CD14-positive monocyte (primary cell): ENCODE measurements around the gene ACO2. TPM values are rescaled to one million over a fixed set of nuclear protein-coding genes. Genes with fewer than 3 reads are reported as not detected.

Source experiments
- DNase-seq, 3 donors: peaks; one replicate each; pipeline ENCODE4 v3.0.0-alpha.2; 2011 to 2022
- H2AFZ ChIP-seq: 2 replicates; pipeline ENCODE4 v1.6.0; 2012; ENCODE audit warnings: mild to moderate bottlenecking, low read depth, low read length, inconsistent platforms; ENCODE audit not compliant: insufficient read depth, poor library complexity, severe bottlenecking
- H3K27ac ChIP-seq, 2 donors: 1 replicate in 1 of 2; 2 replicates in 1 of 2; pipeline ENCODE4 v1.5.1; 2012 to 2013; ENCODE audit warnings: low read length in 2 of 2, control low read depth in 1 of 2, inconsistent platforms in 1 of 2, low read depth in 1 of 2, mild to moderate bottlenecking in 1 of 2
- H3K27me3 ChIP-seq, 2 donors: one replicate each; pipeline versions ENCODE4 v1.6.0 to v1.6.1; 2011 to 2013; ENCODE audit warnings: low read length in 2 of 2; ENCODE audit not compliant: control insufficient read depth in 2 of 2, insufficient read depth in 2 of 2
- H3K36me3 ChIP-seq, 2 donors: replicated peaks in 1 of 2; 1 replicate in 1 of 2; 2 replicates in 1 of 2; pipeline versions ENCODE4 v1.5.1 to v1.6.1; 2012 to 2013; ENCODE audit warnings: low read length in 2 of 2, control low read depth in 1 of 2, inconsistent platforms in 1 of 2, mild to moderate bottlenecking in 1 of 2; ENCODE audit not compliant: insufficient read depth in 2 of 2, control insufficient read depth in 1 of 2
- H3K4me1 ChIP-seq, 2 donors: 1 replicate in 1 of 2; 2 replicates in 1 of 2; pipeline versions ENCODE4 v1.5.1 to v1.6.1; 2012 to 2013; ENCODE audit warnings: low read length in 2 of 2, control low read depth in 1 of 2, inconsistent platforms in 1 of 2, mild to moderate bottlenecking in 1 of 2, moderate library complexity in 1 of 2; ENCODE audit not compliant: insufficient read depth in 2 of 2, control insufficient read depth in 1 of 2
- H3K4me2 ChIP-seq: replicated peaks from 2 replicates; pipeline ENCODE3; 2012; ENCODE audit warnings: low read length, moderate library complexity, mild to moderate bottlenecking; ENCODE audit not compliant: poor library complexity, severe bottlenecking; ENCODE audit errors: extremely low read depth
- H3K4me3 ChIP-seq, 3 experiments: fragments of 200-600 bp in 1 of 3; sonication (generic) in 1 of 3; replicated peaks in 1 of 3; 1 replicate in 2 of 3; 2 replicates in 1 of 3; pipeline ENCODE4 v1.5.1; 2011 to 2013; ENCODE audit warnings: low read length in 3 of 3, mild to moderate bottlenecking in 3 of 3, control low read depth in 2 of 3, low read depth in 2 of 3, inconsistent platforms in 1 of 3, moderate library complexity in 1 of 3
- H3K79me2 ChIP-seq: 2 replicates; pipeline ENCODE4 v1.6.0; 2012; ENCODE audit warnings: mild to moderate bottlenecking, control low read depth, inconsistent platforms, low read length, moderate library complexity; ENCODE audit not compliant: insufficient read depth
- H3K9ac ChIP-seq: 2 replicates; pipeline ENCODE4 v1.6.0; 2017; ENCODE audit warnings: low read length, mild to moderate bottlenecking; ENCODE audit not compliant: insufficient read depth, poor library complexity, severe bottlenecking
- H3K9me3 ChIP-seq, 2 donors: replicated peaks in 1 of 2; 1 replicate in 1 of 2; 2 replicates in 1 of 2; pipeline versions ENCODE4 v1.5.1 to v1.6.1; 2012 to 2013; ENCODE audit warnings: low read length in 2 of 2, control low read depth in 1 of 2; ENCODE audit not compliant: control insufficient read depth in 1 of 2, insufficient read depth in 1 of 2
- H4K20me1 ChIP-seq: 2 replicates; pipeline ENCODE4 v1.6.0; 2012; ENCODE audit warnings: mild to moderate bottlenecking, low read length, control low read depth, moderate library complexity; ENCODE audit not compliant: insufficient read depth
- H3K27ac Mint-ChIP-seq, 7 donors: one replicate each; pipeline ENCODE4 v1.8.0; 2020; ENCODE audit warnings: mild to moderate bottlenecking in 7 of 7, mixed read lengths in 7 of 7, moderate library complexity in 6 of 7, inconsistent platforms in 2 of 7
- H3K27me3 Mint-ChIP-seq, 3 donors: one replicate each; pipeline ENCODE4 v1.8.0; 2021 to 2022; ENCODE audit warnings: low read depth in 3 of 3, mild to moderate bottlenecking in 3 of 3, mixed read lengths in 3 of 3, moderate library complexity in 3 of 3, inconsistent platforms in 1 of 3
- H3K36me3 Mint-ChIP-seq, 2 donors: one replicate each; pipeline ENCODE4 v1.8.0; 2020; ENCODE audit warnings: mixed read lengths in 2 of 2, inconsistent platforms in 1 of 2, mild to moderate bottlenecking in 1 of 2
- H3K4me1 Mint-ChIP-seq: one replicate; pipeline ENCODE4 v1.8.0; 2020; ENCODE audit warnings: mild to moderate bottlenecking, mixed read lengths
- H3K4me3 Mint-ChIP-seq, 2 donors: one replicate each; pipeline ENCODE4 v1.8.0; 2020; ENCODE audit warnings: mild to moderate bottlenecking in 2 of 2, mixed read lengths in 2 of 2, moderate library complexity in 1 of 2
- H3K9me3 Mint-ChIP-seq, 7 donors: one replicate each; pipeline ENCODE4 v1.8.0; 2020 to 2022; ENCODE audit warnings: mixed read lengths in 7 of 7, mild to moderate bottlenecking in 6 of 7, moderate library complexity in 6 of 7, inconsistent platforms in 2 of 7
- CTCF ChIP-seq: fragments of 200-600 bp; IDR thresholded peaks from one replicate; pipeline ENCODE4 v1.8.0; 2022; ENCODE audit warnings: antibody characterized with exemption, mild to moderate bottlenecking
- WGBS: methylation state at CpG from one replicate; pipeline ENCODE4 v1.1.5; 2013; ENCODE audit warnings: missing lambda C conversion rate; ENCODE audit not compliant: insufficient coverage; 5-methylcytosine and 5-hydroxymethylcytosine counted together
- intact Hi-C, 2 donors: fragments of 100-400 bp; cut with micrococcal nuclease; formaldehyde crosslinking; loops; one replicate each; pipeline versions ENCODE4 v1.15.0 to v1.15.1; 2023
- polyA plus RNA-seq, 3 donors: library from polyadenylated mRNA; depleted of rRNA in 1 of 3; unstranded in 2 of 3; stranded (reverse) in 1 of 3; fragments of 300-500 nt in 2 of 3; fragments of >200 nt in 1 of 3; fragmentation: Illumina TruSeq in 2 of 3; gene quantifications; 1 replicate in 2 of 3; 2 replicates in 1 of 3; pipeline ENCODE4 v1.2.3, GENCODE V29; 2012 to 2021

Gene ACO2
- polyA plus RNA-seq, 3 donors, result 56.8 to 75.8 (median 64.2) TPM

GRCh38 chr22:41511521-41511968 lies 42.6 kb downstream of the ACO2 start:
- Histone ChIP-seq H4K20me1 (peaks cover 17% of the 10 kb centered on the region), H3K36me3 (peaks cover 89 to 99% of the 10 kb centered on the region in 2 donors), H3K4me2 (no peak overlapping the region), H3K9ac (no peak overlapping the region), H3K79me2 (peaks cover 4% of the 10 kb centered on the region), H3K4me3 (no peak overlapping the region), H3K9me3 (no peaks in the 10 kb centered on the region), H2AFZ (no peak overlapping the region), H3K27me3 (no peaks in the 10 kb centered on the region), H3K27ac (no peak overlapping the region), H3K4me1 (no peaks in the 10 kb centered on the region)
- H3K36me3 Mint-ChIP-seq, result peaks cover 83 to 99% of the 10 kb centered on the region in 2 donors
- no peak overlapping the region for H3K27ac Mint-ChIP-seq
- TF ChIP-seq CTCF, result no peak
- H3K27me3 Mint-ChIP-seq, result no peaks in the 10 kb centered on the region
- H3K4me3 Mint-ChIP-seq, result no peak overlapping the region
- 91% methylated on average over 2 of the region's 2 CpGs for WGBS
- DNase-seq, result no peak
- H3K4me1 Mint-ChIP-seq, result no peaks in the 10 kb centered on the region
- H3K9me3 Mint-ChIP-seq, result no peaks in the 10 kb centered on the region
- intact Hi-C loops, result no loop called here

DNA sequence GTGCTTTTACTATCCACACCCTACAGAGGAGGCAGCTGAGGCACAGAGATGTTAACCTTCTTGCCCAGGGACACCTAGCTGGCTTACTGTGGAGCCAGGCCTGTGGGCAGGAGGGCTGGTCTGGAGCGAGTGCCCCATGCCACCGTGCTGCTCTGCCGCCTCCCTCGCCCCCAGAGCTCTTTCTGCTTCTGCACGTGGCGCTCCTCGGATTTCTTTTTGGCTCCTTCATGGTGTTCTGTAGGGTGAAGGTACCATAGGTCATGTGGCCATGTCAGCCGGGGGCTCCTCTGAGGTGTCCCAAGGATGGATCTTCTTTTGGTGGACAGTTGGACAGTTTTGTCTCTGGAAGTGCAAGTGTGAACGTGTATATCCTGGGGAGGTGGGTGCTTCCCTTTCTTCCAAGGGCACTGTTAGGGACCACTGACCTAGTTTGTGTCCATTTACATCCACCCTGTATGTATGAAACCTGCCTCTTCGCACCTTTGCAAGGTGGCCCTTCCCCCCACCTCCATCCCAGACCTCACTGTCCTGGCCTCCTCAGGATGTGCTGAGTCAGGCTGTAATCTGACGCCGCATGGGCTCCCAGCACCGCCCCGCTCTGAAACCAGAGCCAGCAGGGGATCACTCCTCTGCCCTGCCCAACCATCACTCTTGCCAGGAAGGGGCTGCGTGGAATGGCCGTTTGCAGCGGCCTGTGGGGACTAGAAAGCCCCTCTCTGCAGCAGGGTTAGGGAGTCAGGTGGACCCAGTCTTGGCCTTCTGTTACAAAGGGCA lies 43.7 kb downstream of the ACO2 start:
- 92% methylated on average over 15 of the region's 17 CpGs for WGBS
- DNase-seq, result no peak
- Mint-ChIP-seq H3K27ac (peak overlapping the region in 1 of 7 donors; percentile 58), H3K4me3 (no peak overlapping the region), H3K36me3 (peaks cover 86 to 100% of the 10 kb centered on the region in 2 donors), H3K4me1 (no peaks in the 10 kb centered on the region), H3K27me3 (no peaks in the 10 kb centered on the region), H3K9me3 (no peaks in the 10 kb centered on the region)
- no peaks in the 10 kb centered on the region for H3K4me1 ChIP-seq
- H3K4me3 ChIP-seq, result no peak overlapping the region
- no peaks in the 10 kb centered on the region for H3K27me3 ChIP-seq
- intact Hi-C loops, result no loop called here
- H3K27ac ChIP-seq, result no peak overlapping the region
- no peak overlapping the region for H3K4me2 ChIP-seq
- no peaks in the 10 kb centered on the region for H3K9me3 ChIP-seq
- no peak for TF ChIP-seq CTCF
- H3K36me3 ChIP-seq, result peaks cover 93 to 99% of the 10 kb centered on the region in 2 donors
- no peak overlapping the region for H2AFZ ChIP-seq
- no peak overlapping the region for H3K9ac ChIP-seq
- H3K79me2 ChIP-seq, result no peaks in the 10 kb centered on the region
- H4K20me1 ChIP-seq, result peaks cover 7% of the 10 kb centered on the region
